SK-N-SH treated with all-trans-retinoic acid at 6 μM for 48 hours (cell line): ENCODE measurements around the gene RAB1A.

ENCODE experiments used
- BACH2 ChIP-seq: fragments of 250-450 bp; sonication (Bioruptor Pico); IDR thresholded peaks from 2 replicates; pipeline ENCODE4 v1.9.0; 2021; ENCODE audit warnings: mild to moderate bottlenecking, borderline replicate concordance
- CREB5 ChIP-seq: fragments of 250-450 bp; sonication (Bioruptor Pico); IDR thresholded peaks from 2 replicates; pipeline ENCODE4 v1.5.1; 2020; ENCODE audit warnings: low read depth, mild to moderate bottlenecking, moderate library complexity
- CSDC2 ChIP-seq: fragments of 250-450 bp; sonication (Bioruptor Pico); IDR thresholded peaks from 2 replicates; pipeline ENCODE4 v1.5.0; 2020; ENCODE audit warnings: mild to moderate bottlenecking, moderate library complexity
- ESRRG ChIP-seq: fragments of 250-450 bp; sonication (Bioruptor Pico); IDR thresholded peaks from 2 replicates; pipeline ENCODE4 v1.6.1; 2021; ENCODE audit warnings: mild to moderate bottlenecking
- GLIS3 ChIP-seq: fragments of 250-450 bp; sonication (Bioruptor Pico); IDR thresholded peaks from 2 replicates; pipeline ENCODE4 v1.5.0; 2020; ENCODE audit warnings: mild to moderate bottlenecking, moderate library complexity
- ISL1 ChIP-seq: fragments of 250-450 bp; sonication (Bioruptor Pico); IDR thresholded peaks from 2 replicates; pipeline ENCODE4 v2.1.2; 2022; ENCODE audit warnings: mild to moderate bottlenecking, moderate library complexity
- PATZ1 ChIP-seq: fragments of 250-450 bp; sonication (Bioruptor Pico); IDR thresholded peaks from 2 replicates; pipeline ENCODE4 v1.8.0; 2020; ENCODE audit warnings: mild to moderate bottlenecking, moderate library complexity, borderline replicate concordance
- RARB ChIP-seq: fragments of 250-450 bp; sonication (Bioruptor Pico); IDR thresholded peaks from 2 replicates; pipeline ENCODE4 v1.8.0; 2021; ENCODE audit warnings: mild to moderate bottlenecking, moderate library complexity
- TOX ChIP-seq: fragments of 250-450 bp; sonication (Bioruptor Pico); IDR thresholded peaks from 2 replicates; pipeline ENCODE4 v1.8.0; 2021; ENCODE audit warnings: mild to moderate bottlenecking, moderate library complexity, borderline replicate concordance
- ZC3H10 ChIP-seq: fragments of 250-450 bp; sonication (Bioruptor Pico); IDR thresholded peaks from 2 replicates; pipeline ENCODE4 v1.5.1; 2021; ENCODE audit warnings: mild to moderate bottlenecking, moderate library complexity
- ZFP3 ChIP-seq: fragments of 250-450 bp; sonication (Bioruptor Pico); IDR thresholded peaks from 2 replicates; pipeline ENCODE4 v1.5.0; 2020; ENCODE audit warnings: mild to moderate bottlenecking, moderate library complexity
- ZFP30 ChIP-seq: fragments of 450-650 bp; formaldehyde crosslinking; IDR thresholded peaks from 2 replicates; pipeline ENCODE4 v1.5.0; 2022; ENCODE audit warnings: mild to moderate bottlenecking, moderate library complexity

- no peak for TF ChIP-seq TOX (CRISPR knock-in tag)
- TF ChIP-seq ESRRG: no peak
- no peak for TF ChIP-seq PATZ1 (CRISPR knock-in tag)
- TF ChIP-seq ZFP3 (CRISPR knock-in tag): no peak
- TF ChIP-seq CREB5 (CRISPR knock-in tag): no peak
- TF ChIP-seq GLIS3: no peak
- no peak for TF ChIP-seq BACH2 (CRISPR knock-in tag)
- no peak for TF ChIP-seq ZFP30 (CRISPR knock-in tag)
- TF ChIP-seq ZC3H10: no peak
- TF ChIP-seq RARB (CRISPR knock-in tag): no peak
- TF ChIP-seq CSDC2 (CRISPR knock-in tag): no peak
- no peak for TF ChIP-seq ISL1 (CRISPR knock-in tag)
These were observed 28.7 kb upstream of the RAB1A start for GRCh38 chr2:65158557-65158956.
